Keratinocyte (primary cell): ENCODE results near the gene ENPP3.
"Not testable (repeated sequence)": the region's sequence is repeated elsewhere in the genome, so short reads cannot be mapped to it uniquely, and the experiment has no call there.

ENCODE experiments used
- CTCF ChIP-seq, 3 experiments: IDR thresholded peaks in 1 of 3; conservative IDR thresholded peaks in 1 of 3; optimal IDR thresholded peaks in 1 of 3; 2 replicates in 2 of 3; 3 replicates in 1 of 3; pipeline versions ENCODE3 to v1.5.1; 2011; ENCODE audit warnings: low read length in 3 of 3, mild to moderate bottlenecking in 3 of 3, moderate library complexity in 2 of 3, control low read depth in 1 of 3, inconsistent platforms in 1 of 3; ENCODE audit not compliant: insufficient read depth in 2 of 3; ENCODE audit errors: extremely low read depth in 1 of 3
- EZH2 ChIP-seq: IDR thresholded peaks from one replicate; pipeline ENCODE4 v1.6.1; 2012; ENCODE audit warnings: inconsistent platforms, mild to moderate bottlenecking, low read length, moderate library complexity

- TF ChIP-seq CTCF (optimal IDR thresholded peaks at IDR 0.05 in 1 of 3, IDR thresholded peaks at IDR 0.05 in 1 of 3, conservative IDR thresholded peaks at IDR 0.05 in 1 of 3; ENCODE audit: extremely low read depth in 1 of 3, insufficient read depth in 2 of 3, low read length in 3 of 3); EZH2: not testable (repeated sequence)
Measured at GRCh38 chr6:131703905-131704304, 66.8 kb downstream of the ENPP3 start.
